Measurements from ENCODE around the gene CNGA3.

Gene CNGA3

DNA sequence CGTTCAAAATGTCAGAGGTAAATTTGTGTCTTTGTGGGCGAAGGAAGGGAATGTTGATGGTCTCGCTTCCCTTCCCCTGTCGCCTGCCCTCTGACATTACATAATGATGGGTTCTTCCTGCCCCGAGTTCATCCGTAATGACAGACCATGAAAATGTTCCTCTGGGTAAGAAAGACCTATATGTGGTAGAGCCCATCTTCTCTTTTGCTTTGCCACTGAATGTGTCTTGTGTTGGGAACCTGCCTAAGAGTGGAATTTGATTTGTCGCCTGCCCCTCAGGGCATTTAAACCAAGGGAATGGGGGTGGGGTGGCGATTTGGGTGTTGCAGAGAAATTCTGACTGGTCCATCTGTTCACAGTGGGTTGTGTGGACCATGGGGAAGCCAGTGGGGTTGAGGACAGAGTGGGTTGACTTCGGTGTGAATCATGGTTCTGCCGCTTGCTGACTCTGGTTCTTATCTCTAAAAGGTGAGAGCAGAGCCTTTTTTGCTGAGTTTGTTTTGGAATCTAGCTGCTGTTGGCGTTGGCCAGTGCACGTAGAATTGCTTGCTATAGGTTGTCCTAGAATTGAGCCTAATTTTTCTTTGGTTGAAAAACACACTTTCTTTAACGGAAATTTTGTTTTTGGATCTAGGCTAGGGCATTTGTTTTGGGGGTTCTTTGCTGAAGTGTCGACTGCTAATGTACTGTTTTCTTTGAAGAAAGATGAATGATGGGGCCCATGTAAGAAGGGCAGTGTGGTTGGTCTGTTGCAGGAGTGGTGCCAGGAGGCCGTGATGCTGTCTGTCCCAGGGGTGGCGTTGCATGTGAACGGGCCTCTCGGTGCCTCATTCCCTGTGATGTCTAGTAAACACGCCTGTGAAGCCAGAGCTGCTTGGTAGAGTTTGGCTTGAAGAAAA, 99.7 kb downstream of the CNGA3 start:
- DNase-seq = no peak

GRCh38 chr2:98446850-98447249, 100.6 kb downstream of the CNGA3 start:
- no peak for DNase-seq

Measured in CD4-positive, alpha-beta T cell treated with Interleukin-12 subunit alpha and Interleukin-12 subunit beta, for 1 hour (primary cell).